GM18907 (cell line): ENCODE results near the gene BAHCC1.
"Not testable (repeated sequence)": the region's sequence is repeated elsewhere in the genome, so short reads cannot be mapped to it uniquely, and the experiment has no call there.

ENCODE experiments used
- ATAC-seq: cut with Tn5 transposase; IDR thresholded peaks from one replicate; pipeline ENCODE4 v1.9.1; 2021; ENCODE audit warnings: mild to moderate bottlenecking, moderate library complexity; ENCODE audit not compliant: unreplicated experiment

The BAHCC1 gene

DNA sequence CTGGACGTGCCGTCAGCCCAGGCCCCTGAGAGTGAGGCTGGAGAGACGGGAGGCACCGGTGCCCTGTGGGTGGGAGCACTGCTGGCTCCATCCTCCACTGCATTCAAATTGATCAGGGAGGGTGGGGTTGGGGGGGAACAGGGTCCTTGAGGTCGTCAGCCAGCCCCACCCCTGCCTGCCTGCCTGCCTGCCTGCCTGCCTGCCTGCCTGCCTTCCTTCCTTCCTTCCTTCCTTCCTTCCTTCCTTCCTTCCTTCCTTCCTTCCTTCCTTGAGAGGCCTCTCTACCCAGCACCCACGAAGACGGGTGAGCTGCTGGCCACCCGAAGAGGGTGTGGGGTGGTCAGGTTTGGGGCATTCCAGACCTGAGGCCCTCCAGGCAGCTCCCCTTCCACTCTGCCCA lies 16.0 kb downstream of the BAHCC1 start:
- no peak for ATAC-seq

DNA sequence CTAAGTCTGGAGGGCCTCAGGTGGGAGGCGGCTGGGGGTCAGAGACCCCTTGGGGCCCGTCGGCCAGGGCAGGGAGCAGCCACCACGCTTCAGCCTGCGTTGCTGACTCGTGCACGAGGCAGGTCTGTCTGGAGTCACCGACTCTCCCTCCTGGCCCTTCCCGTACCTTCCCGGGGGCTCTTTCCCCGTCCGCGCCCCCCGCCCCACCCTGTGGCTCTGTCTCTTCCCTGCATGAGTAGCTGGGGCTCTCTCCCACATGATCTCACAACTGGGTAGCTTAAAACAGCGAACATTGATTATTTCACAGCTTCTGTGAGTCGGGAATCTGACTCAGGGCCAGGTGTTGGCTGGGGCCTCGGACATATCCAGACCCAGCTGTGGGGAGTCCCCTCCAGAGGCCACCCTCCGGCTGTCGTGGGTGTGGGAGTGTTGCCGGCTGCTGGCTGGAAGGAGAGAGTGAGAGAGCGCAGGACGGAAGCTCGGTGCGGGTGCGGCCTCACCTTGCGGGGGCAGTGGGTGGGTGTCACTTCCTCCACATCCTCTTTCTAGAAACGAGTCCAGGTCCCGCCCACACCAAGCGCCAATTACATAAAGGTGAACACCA lies 17.3 kb downstream of the BAHCC1 start:
- no peak for ATAC-seq

DNA sequence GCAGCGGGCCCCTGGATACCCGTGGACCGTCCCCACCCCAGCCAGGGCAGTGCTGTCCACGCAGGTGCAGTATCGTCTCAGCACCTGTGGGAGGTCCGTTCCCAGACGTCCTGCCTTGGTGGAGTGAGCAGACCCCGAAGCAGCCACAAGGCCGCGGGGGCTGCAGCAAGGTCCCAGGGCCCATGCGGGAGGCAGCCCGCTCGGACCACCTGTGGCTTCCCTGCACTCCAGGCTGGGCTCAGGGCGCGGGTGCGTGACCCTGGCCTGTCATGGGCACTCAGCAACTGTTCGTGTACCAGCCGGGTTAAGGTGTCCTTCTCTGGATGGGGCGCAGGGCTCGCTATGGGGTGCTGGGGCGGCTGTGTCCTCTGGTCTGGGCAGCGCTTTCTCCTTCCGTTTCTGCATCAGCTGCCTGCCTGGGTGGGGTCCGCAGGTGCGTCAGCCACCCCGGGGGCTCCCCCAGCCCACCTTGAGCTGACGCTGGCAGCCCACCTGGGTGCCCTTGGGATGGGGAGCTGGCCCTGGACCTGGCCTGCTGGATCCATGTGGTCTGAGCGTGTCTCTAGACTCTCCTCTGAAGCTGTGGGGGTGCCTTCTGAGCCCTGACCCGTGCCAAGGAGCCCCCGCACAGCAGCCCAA lies 18.4 kb downstream of the BAHCC1 start:
- no peak for ATAC-seq

DNA sequence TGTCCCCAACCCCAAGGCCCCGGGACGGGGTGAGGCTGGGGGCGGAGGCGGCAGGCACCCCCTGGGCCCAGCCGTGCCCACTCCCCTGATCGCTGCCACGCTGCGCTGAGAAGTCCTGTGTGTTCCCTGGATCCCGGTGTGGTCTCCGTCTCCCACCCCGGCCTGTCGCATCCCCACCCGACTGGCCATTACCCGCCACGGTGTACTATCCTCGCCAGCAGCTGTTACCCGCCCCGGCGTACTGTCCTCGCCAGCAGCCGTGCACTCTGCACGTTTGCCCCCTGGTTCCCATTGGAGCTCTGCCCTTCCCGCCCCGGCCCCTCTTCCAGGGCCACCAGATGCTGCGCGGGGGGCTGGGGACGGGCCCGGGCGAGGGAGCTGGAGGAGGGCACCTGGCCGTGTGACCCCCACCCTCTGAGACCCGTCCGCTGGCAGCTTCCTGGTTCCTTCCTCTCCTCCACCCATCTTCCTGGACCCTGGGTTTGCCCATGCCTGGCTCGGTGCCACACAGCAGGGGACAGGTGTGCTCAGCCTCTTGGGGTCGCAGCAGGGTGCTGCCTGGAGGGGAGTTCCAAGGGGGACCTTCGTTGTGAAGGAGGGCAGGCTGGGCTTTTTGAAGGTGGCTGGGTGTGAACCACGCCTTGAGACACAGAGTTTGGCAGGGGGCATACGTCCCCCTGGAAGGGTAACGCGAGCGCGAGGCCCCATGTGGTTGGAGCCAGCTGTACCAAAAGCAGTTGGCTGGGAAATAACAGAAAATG lies 19.7 kb downstream of the BAHCC1 start:
- ATAC-seq, result no peak

DNA sequence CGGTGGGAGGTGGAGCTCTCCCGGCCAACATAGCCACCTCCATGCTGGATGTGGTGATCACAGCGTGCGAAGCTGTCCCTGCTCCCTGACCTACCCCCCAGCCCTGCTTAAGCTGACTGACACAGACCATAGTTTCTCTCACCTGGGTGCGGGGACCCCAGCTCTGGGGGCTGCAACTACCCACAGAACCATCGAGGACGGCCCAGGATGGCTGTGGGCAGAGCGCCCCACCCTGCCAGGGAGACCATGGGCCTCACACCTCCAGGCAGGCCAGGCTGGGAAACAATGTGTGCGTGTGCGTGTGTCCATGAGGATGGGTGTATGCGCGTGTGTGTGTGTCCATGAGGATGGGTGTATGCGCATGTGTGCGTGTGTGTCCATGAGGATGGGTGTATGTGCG lies 20.4 kb downstream of the BAHCC1 start:
- no peak for ATAC-seq

DNA sequence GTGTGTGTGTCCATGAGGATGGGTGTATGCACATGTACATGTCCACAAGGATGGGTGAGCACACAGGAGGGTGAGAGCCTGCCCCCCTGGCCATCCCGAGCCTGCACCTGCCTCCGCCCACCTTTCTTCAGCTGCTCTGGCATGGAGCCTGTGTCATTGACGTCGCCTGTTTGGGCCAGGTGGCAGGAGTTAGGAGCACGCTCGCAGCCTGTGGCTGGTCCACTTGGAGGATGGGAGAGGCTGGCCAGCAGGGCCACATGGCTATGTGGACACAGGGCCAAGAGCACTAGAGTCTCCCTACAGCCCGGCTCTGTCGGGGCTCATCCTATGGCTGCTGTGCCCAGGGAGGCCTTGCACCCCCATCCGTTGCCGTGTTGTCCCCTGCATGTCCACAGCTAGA lies 21.4 kb downstream of the BAHCC1 start:
- no peak for ATAC-seq

DNA sequence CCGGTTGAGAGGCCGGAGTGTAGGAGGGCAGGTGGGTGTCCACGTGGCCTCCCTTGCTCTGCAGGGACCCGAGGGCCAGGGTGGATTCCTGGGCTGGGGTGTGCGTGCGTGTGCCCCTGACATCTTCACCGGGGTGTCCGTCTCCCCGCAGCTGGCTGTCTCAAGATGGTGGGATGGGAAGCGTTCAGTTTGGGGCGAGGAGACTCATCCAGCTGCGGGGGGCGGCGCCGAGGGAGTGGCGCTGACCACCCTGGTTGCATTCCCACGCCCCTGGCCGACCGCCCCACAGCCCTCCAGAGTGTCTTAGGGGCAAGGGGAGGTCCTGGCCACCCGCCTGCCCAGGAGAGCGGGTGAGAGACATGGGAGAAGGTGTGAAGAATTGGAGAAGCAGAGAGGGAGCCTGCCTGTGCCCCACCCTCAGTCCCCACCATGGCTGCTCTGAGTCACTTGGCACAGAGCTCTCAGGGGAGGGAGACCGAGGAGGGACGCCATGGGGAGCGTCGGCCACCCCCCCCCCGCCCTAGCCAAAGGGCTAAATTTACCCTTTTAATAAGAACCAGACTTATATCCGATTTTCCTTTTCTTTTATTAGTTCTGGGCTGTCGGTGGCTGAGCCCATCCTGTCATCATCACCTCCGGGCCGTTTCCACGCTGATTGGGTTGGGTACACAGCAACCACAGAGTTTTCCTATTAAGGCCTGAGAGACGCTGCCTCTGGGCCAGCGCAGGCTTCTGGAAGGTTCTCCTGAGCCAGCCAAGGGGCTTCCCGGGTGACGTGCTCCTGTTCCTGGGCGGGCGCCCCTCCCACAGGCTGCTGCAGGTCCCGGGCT lies 22.0 kb downstream of the BAHCC1 start:
- no peak for ATAC-seq

DNA sequence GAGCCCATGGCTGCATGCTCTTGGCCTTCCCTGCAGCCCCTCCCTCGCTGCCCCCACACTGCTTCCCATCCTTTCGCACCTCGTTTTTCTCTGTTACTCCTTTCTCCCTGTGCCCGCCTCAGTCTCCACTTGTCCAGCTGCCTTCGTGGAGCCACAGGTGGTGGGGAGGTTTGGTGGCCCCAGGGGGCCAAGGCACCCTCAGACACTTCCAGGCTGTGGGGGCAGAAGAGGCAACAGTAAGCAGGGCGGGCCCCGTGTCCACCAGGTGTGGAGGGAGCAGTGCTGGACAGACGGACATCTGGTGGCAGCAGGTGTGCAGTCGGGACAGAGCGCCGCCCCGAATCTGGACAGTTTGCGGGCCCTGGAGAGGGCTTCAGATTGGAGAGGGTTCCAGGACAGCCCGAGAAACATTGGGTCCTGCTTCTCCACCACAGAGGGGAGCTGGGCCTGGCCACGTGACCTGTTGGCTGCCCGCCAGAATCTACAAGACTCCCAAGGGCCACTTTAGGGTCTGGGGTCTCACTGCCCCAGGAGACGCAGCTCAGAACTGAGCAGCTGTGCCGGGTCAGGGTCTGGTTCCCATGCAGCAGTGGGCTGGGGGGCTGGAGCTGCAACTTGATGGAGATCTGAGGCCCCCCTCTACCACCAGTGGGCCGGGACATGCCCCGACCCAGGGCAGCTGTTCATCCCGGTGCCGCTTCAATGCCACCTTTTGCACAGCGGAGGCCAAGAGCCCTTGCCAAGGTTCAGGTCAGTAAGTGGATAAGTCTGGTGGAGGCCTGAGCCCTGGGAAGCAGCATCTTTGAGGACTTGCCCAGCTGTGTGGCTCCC lies 22.8 kb downstream of the BAHCC1 start:
- ATAC-seq, result no peak

DNA sequence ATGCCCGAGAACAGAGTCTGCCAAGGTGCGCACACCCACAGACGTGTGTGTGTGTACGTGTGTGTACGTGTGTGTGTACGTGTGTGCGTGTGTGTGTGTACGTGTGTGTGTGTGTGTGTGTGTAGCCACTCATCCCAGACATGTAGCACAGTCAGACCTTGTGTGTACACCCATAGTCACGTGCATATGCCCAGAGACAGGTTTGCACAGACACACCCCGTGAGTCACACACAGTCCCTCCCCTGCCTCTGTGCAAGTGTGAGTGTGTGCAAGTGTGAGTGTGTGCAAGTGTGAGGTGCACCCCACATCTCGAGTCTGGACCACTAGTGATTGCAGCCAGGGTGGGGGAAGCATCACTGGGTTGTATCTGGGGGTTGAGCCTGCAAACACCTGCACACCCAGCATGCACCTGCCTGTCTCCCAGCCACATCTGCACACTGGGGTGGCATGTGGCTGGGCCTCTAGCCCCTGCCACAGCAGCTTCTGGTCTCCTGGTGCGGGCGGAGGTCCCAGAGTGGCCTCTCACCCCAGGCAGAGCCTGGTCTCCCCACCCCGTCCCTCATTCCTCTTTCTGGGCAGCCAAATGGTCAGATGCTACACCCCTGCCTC lies 23.6 kb downstream of the BAHCC1 start:
- ATAC-seq, result no peak

DNA sequence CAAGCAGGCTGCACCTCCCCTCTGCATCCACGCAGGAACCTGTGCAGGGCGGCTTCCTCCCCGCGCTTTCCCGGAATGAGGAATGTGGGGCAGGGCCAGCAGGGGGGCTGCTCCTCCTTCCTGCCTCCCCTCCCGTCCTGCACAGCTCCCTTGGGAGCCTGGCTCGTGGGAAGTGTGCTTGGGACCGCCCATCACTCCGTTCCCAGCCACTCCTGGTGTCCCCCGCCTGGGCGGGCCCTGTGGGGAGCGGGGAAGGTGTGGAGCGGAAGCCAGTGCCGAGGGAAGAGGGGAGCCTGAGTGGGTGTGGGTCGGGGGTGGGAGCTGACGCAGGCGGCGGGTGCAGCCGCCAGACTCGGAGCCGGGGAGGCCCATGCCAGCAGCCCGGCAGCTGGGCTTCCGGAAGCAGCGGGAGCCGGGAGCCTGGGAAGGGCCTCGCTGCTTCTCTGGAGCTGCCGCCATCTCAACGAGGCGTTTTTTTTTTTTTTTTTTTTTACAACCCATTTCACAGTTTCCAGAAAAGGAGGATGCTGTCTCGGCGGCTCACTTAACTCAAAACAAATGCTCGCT lies 24.1 kb downstream of the BAHCC1 start:
- no peak for ATAC-seq

DNA sequence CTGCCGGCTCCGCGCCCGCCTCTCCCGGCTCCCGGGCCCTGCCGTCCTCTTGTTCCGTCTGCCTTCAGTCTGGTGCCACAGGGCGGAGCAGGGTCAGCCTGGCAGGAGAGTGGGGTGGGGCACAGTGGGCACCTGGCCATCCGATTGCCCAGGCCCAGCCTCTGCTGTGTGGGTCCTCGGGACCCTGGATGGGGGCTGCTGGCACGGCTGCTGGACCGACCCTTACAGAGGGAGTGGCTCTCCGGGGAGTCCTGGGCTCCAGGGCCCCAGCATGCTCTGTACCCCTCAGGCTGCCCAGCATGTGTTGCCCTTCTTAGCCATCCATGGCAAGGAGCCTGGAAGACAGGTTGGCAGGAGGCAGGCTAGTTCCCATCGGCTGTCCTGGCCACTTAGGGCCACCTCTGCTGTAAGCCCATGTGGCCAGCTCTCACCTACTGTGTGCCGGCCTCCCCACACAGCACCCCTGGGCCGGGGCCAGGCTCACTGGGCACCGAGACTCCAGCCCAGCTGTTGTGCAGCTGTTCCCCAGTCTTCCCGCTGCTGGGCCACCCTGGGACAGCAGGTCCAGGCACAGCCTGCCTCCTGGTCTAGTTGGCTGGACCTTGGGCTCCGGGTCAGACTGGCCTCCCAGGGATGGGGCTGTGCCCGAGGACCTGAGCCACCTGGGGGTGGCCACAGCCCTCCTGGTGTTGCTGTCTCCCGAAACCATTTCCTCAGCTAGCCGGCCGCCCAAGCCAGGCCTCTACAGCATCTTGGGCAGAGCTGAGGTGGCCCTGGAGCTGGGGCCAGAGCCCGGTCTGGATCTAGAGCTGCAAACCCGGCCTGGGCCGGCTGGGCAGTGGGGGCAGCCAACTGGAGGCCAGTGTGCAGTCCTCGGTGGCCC lies 24.9 kb downstream of the BAHCC1 start:
- ATAC-seq, result no peak

DNA sequence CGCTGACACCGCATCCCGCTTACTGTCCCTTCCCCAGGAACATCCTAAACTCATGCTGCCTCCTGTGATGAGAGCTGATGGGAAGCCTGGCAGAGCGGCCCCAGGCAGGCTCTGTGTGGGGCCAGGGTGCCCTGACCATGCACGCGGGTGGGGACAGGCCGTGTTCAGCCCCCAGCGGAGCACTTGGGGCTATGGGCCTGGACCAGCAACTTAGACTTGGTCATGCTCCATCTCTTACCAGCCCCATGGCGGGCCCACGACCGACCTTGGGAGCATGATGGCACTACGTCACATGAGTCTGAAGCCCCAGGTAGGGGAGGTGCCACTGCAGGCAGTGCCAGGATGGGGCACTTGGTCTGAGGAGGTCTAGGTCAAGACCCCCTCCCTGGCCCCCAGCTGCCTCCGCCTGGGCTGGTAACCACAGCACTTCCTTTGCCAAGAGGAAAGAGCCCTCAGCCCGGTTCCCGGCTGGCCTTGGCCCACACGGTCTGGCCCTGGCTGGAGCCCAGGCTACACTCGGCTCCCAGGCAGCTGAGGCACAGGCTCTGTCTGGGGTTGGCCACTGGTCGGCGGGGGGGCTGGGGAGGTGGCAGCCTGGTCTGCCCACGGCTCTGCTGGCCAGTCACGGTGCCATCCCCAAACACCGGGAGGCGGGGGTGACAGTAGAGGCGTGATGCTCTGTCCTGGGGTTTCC lies 25.7 kb downstream of the BAHCC1 start:
- no peak for ATAC-seq

DNA sequence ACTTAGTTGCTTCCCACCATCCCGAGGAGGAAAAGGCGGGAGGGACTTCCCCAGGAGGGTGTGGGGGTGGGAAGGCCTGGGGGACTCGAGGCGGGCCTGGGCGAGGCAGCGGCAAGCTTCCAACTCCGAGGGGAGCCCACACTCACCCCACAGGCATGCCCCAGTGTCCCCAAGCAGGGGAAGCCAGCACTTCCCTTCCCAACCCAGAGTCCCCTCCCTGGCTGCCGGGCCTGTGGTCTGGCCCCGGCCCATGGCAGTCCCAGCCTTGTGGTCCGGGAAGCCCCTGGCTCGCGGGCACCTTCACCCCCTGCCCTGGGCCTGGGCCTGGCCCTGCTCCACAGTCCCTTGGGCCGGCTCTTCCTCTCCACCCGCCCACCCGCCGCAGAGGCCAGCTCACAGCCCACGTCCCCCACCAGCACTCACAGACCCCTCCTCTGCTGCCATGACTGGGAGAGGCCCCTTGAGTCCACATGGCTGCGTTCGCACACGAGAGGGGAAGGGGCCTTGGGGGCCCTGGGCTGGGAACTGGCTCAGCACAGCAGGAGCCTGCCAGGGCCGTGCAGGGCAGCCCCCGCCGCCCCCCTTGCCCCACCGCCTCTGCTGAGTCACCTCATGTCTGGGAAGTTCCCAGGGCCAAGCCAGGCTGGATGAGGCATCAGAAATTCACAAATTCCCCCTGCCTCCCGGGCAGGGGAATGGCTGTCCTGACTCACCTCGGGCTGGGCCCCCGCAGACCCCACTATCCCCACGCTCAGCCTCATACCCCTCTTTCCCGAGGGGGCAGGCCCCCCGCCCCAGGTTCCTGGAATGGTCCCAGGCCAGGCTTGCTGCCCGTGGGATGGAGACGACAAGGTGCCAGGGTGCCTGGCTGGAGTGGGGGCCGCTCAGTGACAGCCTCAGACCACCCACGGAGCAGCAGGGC lies 27.8 kb downstream of the BAHCC1 start:
- no peak for ATAC-seq

DNA sequence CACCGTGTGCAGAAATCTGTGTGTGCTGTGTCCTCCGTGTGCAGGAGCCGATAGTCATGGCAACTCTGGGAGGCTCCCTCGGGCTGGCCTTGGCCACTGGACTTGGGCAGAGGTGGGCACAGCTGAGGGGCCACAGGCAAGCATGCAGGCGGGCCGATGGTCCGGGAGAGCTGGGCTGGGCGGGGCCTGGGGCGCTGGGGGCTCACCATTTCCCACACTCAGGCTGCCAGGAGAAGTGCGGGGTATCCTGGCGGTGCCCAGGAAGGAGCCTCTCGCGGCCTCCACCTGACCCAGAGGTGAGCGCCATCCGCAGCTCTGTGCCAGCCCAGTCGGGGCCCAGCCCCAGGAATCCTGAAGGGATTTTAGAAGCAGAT lies 28.4 kb downstream of the BAHCC1 start:
- ATAC-seq, result no peak

DNA sequence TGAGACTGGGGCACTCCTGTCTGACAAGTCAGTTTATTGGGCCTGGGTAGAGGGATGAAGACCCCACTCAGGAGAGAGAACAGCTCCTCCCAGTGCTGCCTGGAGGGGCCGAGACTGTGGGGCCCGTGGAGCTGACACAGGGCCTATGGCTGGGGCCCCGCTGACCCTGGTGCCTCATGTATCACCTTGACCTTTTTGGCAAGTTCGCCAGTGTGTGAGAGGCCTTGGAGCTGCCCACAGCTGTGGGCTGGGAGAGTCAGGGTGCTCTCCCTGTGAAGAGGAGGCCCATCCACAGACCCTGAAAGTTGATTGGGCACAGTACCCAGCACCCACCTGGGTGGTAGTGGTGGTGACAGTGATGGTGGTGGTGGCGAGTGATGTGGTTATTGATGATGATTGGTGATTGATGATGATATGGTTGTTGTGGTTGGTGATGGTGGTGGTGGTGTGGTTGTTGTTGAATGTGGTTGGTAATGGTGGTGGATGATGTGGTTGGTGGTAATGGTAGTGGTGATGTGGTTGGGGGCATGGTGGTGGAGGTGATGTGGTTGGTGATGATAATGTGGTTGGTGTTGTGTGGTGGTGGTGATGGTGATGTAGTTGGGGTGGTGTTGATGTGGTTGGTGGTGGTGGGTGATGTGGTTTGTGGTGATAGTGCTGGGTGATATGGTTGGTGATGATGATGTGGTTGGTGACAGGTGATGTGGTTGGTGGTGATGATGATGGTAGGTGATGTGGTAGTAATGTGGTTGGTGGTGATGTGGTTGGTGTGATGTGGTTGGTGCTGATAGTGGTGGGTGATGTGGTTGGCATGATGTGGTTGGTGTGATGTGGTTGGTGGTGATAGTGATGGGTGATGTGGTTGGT lies 29.1 kb downstream of the BAHCC1 start:
- no peak for ATAC-seq

DNA sequence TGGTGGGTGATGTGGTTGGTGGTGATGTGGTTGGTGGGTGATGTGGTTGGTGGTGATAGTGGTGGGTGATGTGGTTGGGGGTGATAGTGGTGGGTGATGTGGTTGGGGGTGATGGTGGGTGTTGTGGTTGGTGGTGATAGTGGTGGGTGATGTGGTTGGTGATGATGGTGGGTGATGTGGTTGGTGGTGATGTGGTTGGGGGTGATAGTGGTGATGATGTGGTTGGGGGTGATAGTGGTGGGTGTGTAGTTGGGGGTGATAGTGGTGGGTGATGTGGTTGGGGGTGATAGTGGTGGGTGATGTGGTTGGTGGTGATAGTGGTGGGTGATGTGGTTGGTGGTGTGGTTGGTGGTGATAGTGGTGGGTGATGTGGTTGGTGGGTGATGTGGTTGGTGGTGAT lies 29.8 kb downstream of the BAHCC1 start:
- not testable (repeated sequence) for ATAC-seq
